ENCODE measurements around the gene MAPKAPK2.

DNA sequence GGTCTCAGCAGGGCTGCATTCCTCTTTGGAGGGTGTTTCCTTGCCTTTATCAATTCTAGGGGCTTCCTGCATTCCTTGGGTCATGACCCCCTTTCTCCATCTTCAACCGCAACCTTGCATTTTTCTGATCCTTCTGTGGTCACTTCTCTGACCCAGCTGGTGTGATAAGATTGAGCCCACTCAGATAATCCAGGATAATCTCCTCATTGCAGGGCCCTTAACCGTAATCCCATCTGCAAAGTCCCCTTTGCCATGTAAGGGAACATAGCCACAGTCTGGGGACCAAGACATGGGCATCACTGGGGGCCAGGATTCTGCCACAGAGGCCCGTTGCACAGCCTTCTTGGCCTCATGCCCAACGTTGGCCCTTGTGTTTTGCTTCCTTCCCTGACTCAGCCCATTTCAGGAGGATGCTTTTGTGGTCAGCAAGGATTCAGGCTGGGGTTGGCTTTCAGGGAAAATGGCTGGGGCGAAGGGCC lies 50.9 kb downstream of the MAPKAPK2 start:
- TF ChIP-seq, protein P1, sequence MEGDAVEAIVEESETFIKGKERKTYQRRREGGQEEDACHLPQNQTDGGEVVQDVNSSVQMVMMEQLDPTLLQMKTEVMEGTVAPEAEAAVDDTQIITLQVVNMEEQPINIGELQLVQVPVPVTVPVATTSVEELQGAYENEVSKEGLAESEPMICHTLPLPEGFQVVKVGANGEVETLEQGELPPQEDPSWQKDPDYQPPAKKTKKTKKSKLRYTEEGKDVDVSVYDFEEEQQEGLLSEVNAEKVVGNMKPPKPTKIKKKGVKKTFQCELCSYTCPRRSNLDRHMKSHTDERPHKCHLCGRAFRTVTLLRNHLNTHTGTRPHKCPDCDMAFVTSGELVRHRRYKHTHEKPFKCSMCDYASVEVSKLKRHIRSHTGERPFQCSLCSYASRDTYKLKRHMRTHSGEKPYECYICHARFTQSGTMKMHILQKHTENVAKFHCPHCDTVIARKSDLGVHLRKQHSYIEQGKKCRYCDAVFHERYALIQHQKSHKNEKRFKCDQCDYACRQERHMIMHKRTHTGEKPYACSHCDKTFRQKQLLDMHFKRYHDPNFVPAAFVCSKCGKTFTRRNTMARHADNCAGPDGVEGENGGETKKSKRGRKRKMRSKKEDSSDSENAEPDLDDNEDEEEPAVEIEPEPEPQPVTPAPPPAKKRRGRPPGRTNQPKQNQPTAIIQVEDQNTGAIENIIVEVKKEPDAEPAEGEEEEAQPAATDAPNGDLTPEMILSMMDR (IDR thresholded peaks at IDR 0.05): no peak
- no peak for TF ChIP-seq EZH2 (IDR thresholded peaks at IDR 0.05; ENCODE audit: borderline replicate concordance, insufficient read depth, low read depth, low read length, poor library complexity, severe bottlenecking)
